Muscle layer of colon (tissue), 2 donors: Measurements from ENCODE around the gene TSPAN17.

Source experiments
- H3K27ac ChIP-seq: one replicate; pipeline ENCODE4 v1.7.0; 2013; ENCODE audit warnings: low read depth, mild to moderate bottlenecking, low read length, moderate library complexity
- H3K27me3 ChIP-seq, 2 donors: one replicate each; pipeline ENCODE4 v1.7.0; 2013; ENCODE audit warnings: low read length in 2 of 2, mild to moderate bottlenecking in 2 of 2; ENCODE audit not compliant: insufficient read depth in 2 of 2, control insufficient read depth in 1 of 2
- H3K36me3 ChIP-seq: one replicate; pipeline ENCODE4 v1.7.0; 2013; ENCODE audit warnings: mild to moderate bottlenecking, low read length; ENCODE audit not compliant: insufficient read depth
- H3K4me1 ChIP-seq: one replicate; pipeline ENCODE4 v1.7.0; 2013; ENCODE audit warnings: mild to moderate bottlenecking, low read length; ENCODE audit not compliant: insufficient read depth
- H3K4me3 ChIP-seq, 2 donors: one replicate each; pipeline ENCODE4 v1.7.0; 2013; ENCODE audit warnings: low read length in 2 of 2, low read depth in 1 of 2, mild to moderate bottlenecking in 1 of 2, moderate library complexity in 1 of 2
- H3K9ac ChIP-seq: one replicate; pipeline ENCODE4 v1.7.0; 2013; ENCODE audit warnings: low read length
- H3K9me3 ChIP-seq: one replicate; pipeline ENCODE4 v1.7.0; 2013; ENCODE audit warnings: mild to moderate bottlenecking, low read length
- donor health status: abdominal sarcoma.
- donor health status: Adenocarcinoma of cecum.

Gene TSPAN17

DNA sequence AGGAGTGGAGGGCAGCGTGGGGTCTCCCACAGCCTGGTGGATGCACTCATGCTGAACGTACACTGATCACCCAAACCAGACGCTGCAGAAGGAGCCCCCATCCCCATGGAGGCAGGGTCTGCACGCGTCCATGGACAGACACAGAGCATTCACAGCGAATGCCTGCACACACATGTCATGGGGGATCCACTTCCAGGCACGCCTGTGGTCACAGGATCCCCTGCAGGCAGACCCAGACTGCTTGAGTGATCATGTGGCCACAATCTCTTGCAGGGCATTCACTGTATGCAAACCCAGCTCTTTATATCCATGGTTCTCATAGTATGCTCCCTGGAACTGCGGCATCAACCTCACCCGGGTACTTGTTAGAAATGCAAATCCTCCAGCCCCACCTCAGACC, 22.3 kb upstream of the TSPAN17 start:
- no peak overlapping the region for H3K4me3 ChIP-seq
- H3K9me3 ChIP-seq = no peaks in the 10 kb centered on the region
- H3K9ac ChIP-seq = no peak overlapping the region
- peaks cover 42 to 67% of the 10 kb centered on the region in 2 donors for H3K27me3 ChIP-seq
- no peaks in the 10 kb centered on the region for H3K36me3 ChIP-seq
- no peak overlapping the region for H3K27ac ChIP-seq
- H3K4me1 ChIP-seq = no peaks in the 10 kb centered on the region

GRCh38 chr5:176625512-176625911, 21.8 kb upstream of the TSPAN17 start:
- no peak overlapping the region for H3K9ac ChIP-seq
- no peaks in the 10 kb centered on the region for H3K4me1 ChIP-seq
- H3K27ac ChIP-seq = no peak overlapping the region
- H3K36me3 ChIP-seq = no peaks in the 10 kb centered on the region
- no peak overlapping the region for H3K4me3 ChIP-seq
- H3K27me3 ChIP-seq = peaks cover 40 to 67% of the 10 kb centered on the region in 2 donors
- H3K9me3 ChIP-seq = no peaks in the 10 kb centered on the region

GRCh38 chr5:176625966-176626875, 21.1 kb upstream of the TSPAN17 start:
- Histone ChIP-seq H3K9me3 (no peaks in the 10 kb centered on the region), H3K36me3 (no peaks in the 10 kb centered on the region), H3K9ac (no peak overlapping the region), H3K4me1 (no peaks in the 10 kb centered on the region), H3K4me3 (no peak overlapping the region), H3K27ac (no peak overlapping the region), H3K27me3 (peaks cover 33 to 66% of the 10 kb centered on the region in 2 donors)

DNA sequence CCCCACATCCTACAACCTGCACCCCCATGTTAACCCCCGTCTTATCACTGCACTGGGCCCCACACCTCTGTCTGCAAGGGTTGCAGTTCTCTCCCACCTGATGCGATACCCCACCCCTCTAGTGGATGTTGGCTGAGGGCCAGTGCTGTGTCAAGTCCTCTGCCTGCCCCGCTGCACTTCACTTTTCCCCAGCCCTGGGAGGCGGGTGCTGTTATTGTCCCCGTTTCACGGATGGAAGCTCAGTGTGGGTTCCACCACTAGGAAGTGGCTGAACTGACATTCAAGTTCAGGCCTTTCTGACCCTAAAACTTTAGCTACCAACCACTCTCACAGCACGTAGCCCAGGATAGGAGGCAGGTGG, 20.4 kb upstream of the TSPAN17 start:
- Histone ChIP-seq H3K9ac (no peak overlapping the region), H3K4me3 (no peak overlapping the region), H3K36me3 (no peaks in the 10 kb centered on the region), H3K4me1 (no peaks in the 10 kb centered on the region), H3K27me3 (peaks cover 28 to 62% of the 10 kb centered on the region in 2 donors), H3K9me3 (no peaks in the 10 kb centered on the region), H3K27ac (no peak overlapping the region)

- no peak overlapping the region for H3K9ac ChIP-seq
- no peak overlapping the region for H3K4me3 ChIP-seq
- H3K4me1 ChIP-seq = no peaks in the 10 kb centered on the region
- H3K27ac ChIP-seq = no peak overlapping the region
- no peaks in the 10 kb centered on the region for H3K36me3 ChIP-seq
- H3K9me3 ChIP-seq = no peaks in the 10 kb centered on the region
- peaks cover 28 to 62% of the 10 kb centered on the region in 2 donors for H3K27me3 ChIP-seq
Measured at GRCh38 chr5:176627582-176627981, 19.7 kb upstream of the TSPAN17 start.

DNA sequence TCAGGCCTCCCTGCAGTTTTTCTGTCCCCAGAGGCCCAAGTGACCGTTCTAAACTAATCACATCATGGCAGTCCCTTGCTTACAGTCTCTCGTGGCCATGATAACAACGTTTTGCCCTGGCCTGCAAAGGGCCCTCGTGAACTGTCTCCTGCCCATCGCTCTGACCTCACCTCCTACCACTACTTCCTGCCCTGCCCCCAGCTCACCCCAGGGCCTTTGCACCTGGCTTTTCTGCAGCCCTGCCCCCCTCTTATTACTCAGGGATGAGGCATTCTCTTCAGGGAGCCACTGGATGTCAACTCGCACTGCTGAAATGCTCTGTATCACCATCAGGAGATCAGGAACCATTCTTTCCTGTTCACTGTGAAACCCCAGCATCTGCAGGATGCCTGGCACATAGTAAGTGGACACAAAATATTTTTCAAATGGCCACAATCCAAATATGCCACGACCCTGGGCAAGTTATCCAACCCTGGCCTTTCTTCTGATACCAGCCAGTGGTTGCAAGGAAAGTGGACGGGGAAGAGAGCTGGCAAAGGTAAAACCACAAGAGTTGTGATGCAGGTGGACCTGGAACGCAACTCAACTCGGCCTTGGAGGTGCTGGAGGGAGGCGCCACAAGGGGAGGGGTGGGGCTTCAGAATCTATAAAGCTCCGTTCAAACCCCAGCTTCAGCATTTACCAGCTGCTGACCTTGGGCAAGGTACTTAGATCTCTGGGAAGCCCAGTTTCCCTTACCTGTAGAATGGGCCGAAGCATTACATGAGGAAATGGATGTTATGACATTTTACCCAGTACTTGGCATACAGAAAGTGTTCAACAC, 18.7 kb upstream of the TSPAN17 start:
- Histone ChIP-seq H3K27ac (no peak overlapping the region), H3K4me3 (no peak overlapping the region), H3K27me3 (peaks cover 28 to 72% of the 10 kb centered on the region in 2 donors), H3K9ac (no peak overlapping the region), H3K36me3 (no peaks in the 10 kb centered on the region), H3K4me1 (no peaks in the 10 kb centered on the region), H3K9me3 (no peaks in the 10 kb centered on the region)

DNA sequence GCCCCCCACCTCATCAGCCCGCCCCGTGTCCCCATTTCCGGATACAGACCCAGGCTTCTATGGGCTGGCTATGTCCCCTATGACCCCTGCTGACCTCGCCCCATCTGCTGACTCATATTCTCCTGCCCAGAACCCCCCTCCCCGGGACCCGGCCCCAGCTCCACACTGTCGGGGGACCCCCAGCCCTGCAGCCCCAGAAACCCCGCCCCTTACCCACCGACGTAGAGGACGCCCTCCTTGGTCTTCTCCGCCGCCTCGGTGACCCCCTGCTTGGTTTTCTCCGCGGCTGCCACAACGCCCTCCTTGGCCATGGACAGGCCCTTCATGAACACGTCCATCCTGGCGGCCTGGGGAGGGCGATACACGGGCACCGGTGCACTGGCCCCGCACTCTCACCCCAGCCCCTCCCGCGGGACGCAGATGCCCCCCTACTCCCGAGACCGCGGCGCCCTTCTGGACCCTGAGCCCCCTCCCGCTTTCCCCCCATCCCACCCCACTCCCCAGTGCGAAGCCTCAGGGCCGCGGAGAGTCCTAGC, 17.9 kb upstream of the TSPAN17 start:
- H3K27ac ChIP-seq = no peak overlapping the region
- no peaks in the 10 kb centered on the region for H3K9me3 ChIP-seq
- peaks cover 28 to 74% of the 10 kb centered on the region in 2 donors for H3K27me3 ChIP-seq
- no peaks in the 10 kb centered on the region for H3K4me1 ChIP-seq
- H3K36me3 ChIP-seq = no peaks in the 10 kb centered on the region
- H3K4me3 ChIP-seq = no peak overlapping the region
- no peak overlapping the region for H3K9ac ChIP-seq

DNA sequence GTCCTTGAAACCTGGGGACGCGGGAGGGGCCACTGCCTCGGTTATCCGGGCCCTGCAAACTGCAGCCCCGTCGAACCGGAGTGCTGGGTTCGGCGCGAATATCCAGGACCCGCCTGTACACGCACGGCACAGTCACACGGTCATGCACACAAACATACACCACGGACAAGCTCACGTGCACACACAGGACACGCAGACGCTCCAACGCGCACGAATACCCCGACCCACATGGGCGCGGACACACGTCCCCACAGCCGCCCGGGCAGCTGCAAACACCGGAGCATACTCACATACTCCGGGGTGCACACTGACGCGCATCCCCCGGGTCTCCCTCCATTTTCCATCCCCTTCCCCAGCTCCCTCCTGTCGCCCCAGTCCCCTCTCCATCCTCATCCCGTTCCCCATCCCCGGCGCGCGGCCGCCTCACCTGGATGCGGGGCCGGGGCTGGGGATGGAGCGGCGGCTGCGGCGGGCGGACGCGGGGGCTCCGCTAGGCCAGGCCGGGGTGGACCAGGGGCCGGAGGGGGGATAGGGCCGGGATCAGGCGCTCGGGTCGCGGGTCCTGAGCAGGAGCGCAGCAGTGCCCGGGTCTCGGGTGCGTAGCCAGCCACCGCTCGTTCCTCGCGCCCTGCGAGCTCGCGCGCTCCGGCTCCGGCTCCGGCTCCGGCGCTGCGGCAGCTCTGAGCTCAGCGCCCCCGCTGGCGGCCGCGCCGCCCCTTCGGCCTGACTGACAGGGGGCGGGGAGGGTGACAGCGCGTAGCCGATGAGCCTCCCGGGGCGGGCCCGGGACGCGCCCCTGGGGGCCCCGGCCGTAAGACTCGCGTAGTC, 17.2 kb upstream of the TSPAN17 start, which contains the start of the genes EIF4E1B and SNCB:
Gene EIF4E1B, plus strand, starts transcription at position 823 of the 828 bp plus-strand sequence. CDS start 12,113 bp downstream, outside the sequence.
Gene SNCB, minus strand, starts transcription at position 682 of the 828 bp plus-strand sequence. CDS start 880 bp downstream, outside the sequence.
- no peaks in the 10 kb centered on the region for H3K36me3 ChIP-seq
- no peak within 1 kb of the TSS for H3K9ac ChIP-seq
- no peaks in the 10 kb centered on the region for H3K4me1 ChIP-seq
- peak within 1 kb of the TSS in 1 of 2 donors; percentile 43 for H3K4me3 ChIP-seq
- no peaks in the 10 kb centered on the region for H3K9me3 ChIP-seq
- no peak within 1 kb of the TSS for H3K27ac ChIP-seq
- peaks cover 28 to 70% of the 10 kb centered on the region in 2 donors for H3K27me3 ChIP-seq

DNA sequence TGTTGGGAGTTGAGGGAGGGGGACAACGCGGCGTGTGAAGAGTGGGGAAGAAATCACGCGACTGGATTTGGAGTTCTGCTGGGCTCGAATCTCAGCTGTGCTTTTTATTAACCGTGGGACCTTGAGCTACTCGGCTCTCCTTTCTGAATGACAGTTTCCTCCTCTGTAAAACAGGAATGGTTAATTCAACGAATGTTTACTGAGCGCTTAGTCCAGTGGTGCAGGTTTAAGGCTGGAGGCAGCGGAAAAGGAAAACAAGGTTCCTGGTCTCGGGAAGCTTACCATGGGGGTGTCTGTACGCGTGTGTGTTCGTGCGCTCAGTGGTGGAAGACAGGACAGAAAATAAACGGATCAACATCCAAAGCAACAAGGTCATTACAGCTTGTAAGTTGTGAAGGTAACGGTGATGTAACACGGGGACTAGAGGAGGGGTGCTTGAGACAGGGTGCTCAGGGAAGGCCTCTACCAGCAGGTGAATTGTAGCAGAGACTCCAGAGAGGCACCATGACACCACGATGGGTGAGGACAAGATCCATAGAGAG, 16.5 kb upstream of the TSPAN17 start:
- no peak overlapping the region for H3K27ac ChIP-seq
- H3K9ac ChIP-seq = no peak overlapping the region
- H3K27me3 ChIP-seq = peaks cover 28 to 65% of the 10 kb centered on the region in 2 donors
- no peaks in the 10 kb centered on the region for H3K9me3 ChIP-seq
- H3K4me1 ChIP-seq = no peaks in the 10 kb centered on the region
- peak overlapping the region in 1 of 2 donors; percentile 43 for H3K4me3 ChIP-seq
- H3K36me3 ChIP-seq = no peaks in the 10 kb centered on the region

DNA sequence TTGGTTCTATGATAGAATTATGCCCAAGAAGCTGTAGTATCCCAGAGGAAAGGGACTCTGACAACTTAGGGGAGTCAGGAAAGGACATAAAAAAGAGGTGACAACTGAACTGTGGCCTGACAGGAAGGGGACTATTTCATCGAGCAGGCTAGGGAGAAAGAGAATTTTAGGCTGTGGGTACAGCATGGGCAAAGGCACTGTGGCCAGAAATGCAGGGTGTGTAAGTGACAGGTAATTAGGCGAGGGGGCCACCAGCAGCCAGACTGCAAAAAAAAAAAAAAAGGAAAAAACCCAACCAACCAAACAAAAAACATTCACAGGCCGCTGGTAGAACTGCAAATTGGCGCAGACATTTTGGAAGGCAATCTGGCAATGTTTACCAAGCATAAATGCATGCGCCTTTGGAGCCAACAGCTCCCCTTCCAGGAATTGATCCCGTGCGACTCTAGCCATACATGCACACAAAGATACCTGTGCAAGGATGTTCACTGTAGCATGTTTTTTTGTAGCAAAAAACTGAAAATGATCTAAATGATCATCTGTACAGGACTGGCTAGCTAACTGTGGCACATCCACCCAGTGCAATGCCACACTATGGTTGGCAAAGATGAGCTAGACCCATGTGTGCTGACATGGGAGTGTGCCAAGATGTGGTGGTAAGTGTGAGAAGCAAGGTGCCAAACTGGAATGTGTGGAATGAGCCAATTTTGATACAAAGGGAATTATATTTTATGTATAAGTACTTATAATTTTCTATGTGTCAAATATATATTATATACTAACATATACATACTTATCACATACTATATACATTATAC, 15.7 kb upstream of the TSPAN17 start:
- Histone ChIP-seq H3K4me3 (no peak overlapping the region), H3K4me1 (no peaks in the 10 kb centered on the region), H3K36me3 (no peaks in the 10 kb centered on the region), H3K9ac (no peak overlapping the region), H3K27me3 (peaks cover 28 to 63% of the 10 kb centered on the region in 2 donors), H3K9me3 (no peaks in the 10 kb centered on the region), H3K27ac (no peak overlapping the region)
